Endodermal cell (in vitro differentiated cells): Measurements from ENCODE around the gene DCUN1D3. TPM values are rescaled to one million over a fixed set of nuclear protein-coding genes. Genes with fewer than 3 reads are reported as not detected.
"Not testable (repeated sequence)": the region's sequence is repeated elsewhere in the genome, so short reads cannot be mapped to it uniquely, and the experiment has no call there.

Experiments used
- DNase-seq: peaks from one replicate; pipeline ENCODE4 v3.0.0-alpha.2; 2017
- H3K27ac ChIP-seq: 2 replicates; pipeline ENCODE4 v1.5.1; 2013; ENCODE audit warnings: mild to moderate bottlenecking, low read depth, low read length, moderate library complexity
- H3K27me3 ChIP-seq: 2 replicates; pipeline ENCODE4 v1.6.1; 2013; ENCODE audit warnings: mild to moderate bottlenecking, low read length, moderate library complexity; ENCODE audit not compliant: insufficient read depth, control insufficient read depth, poor library complexity, severe bottlenecking
- H3K36me3 ChIP-seq: 2 replicates; pipeline ENCODE4 v1.7.0; 2013; ENCODE audit warnings: mild to moderate bottlenecking, low read length, moderate library complexity; ENCODE audit not compliant: control insufficient read depth, insufficient read depth
- H3K4me1 ChIP-seq: one replicate; pipeline ENCODE4 v1.7.0; 2013; ENCODE audit warnings: low read length; ENCODE audit not compliant: control insufficient read depth, insufficient read depth
- H3K4me3 ChIP-seq: 2 replicates; pipeline ENCODE4 v1.5.1; 2013; ENCODE audit warnings: mild to moderate bottlenecking, low read length, moderate library complexity
- H3K9ac ChIP-seq: 2 replicates; pipeline ENCODE4 v1.6.1; 2013; ENCODE audit warnings: mild to moderate bottlenecking, low read length, moderate library complexity; ENCODE audit not compliant: poor library complexity, severe bottlenecking; ENCODE audit errors: extremely low read depth
- H3K9me3 ChIP-seq: 2 replicates; pipeline ENCODE4 v1.6.1; 2013; ENCODE audit warnings: mild to moderate bottlenecking, low read length, moderate library complexity; ENCODE audit not compliant: control insufficient read depth
- H3K27ac Mint-ChIP-seq: 2 replicates; pipeline ENCODE4 v1.8.0; 2020; ENCODE audit warnings: mixed read lengths
- H3K27me3 Mint-ChIP-seq: 2 replicates; pipeline ENCODE4 v1.8.0; 2021; ENCODE audit warnings: mild to moderate bottlenecking, mixed read lengths; ENCODE audit not compliant: insufficient read depth
- H3K36me3 Mint-ChIP-seq: 2 replicates; pipeline ENCODE4 v1.8.0; 2020; ENCODE audit warnings: low read depth, mixed read lengths
- H3K4me1 Mint-ChIP-seq: 2 replicates; pipeline ENCODE4 v1.8.0; 2020; ENCODE audit warnings: mixed read lengths
- H3K4me3 Mint-ChIP-seq: 2 replicates; pipeline ENCODE4 v1.8.0; 2020; ENCODE audit warnings: mild to moderate bottlenecking, moderate library complexity, mixed read lengths
- H3K9me3 Mint-ChIP-seq: 2 replicates; pipeline ENCODE4 v1.8.0; 2020; ENCODE audit warnings: mild to moderate bottlenecking, mixed read lengths
- CTCF ChIP-seq: fragments of 200-600 bp; sonication (generic); conservative IDR thresholded peaks from 2 replicates; pipeline ENCODE4 v1.5.0; 2021; ENCODE audit warnings: antibody characterized with exemption, mild to moderate bottlenecking
- WGBS, 2 experiments: methylation state at CpG; one replicate each; pipeline versions ENCODE4 v1.1.5 to v1.1.7; 2013; ENCODE audit warnings: missing lambda C conversion rate in 2 of 2, mixed read lengths in 1 of 2; ENCODE audit not compliant: insufficient coverage in 1 of 2, insufficient read length in 1 of 2; 5-methylcytosine and 5-hydroxymethylcytosine counted together
- total RNA-seq, 2 donors: library from RNA; stranded (reverse); fragmentation: NEBNext Ultra II Directional in 1 of 2; extraction: Animal tissue kit (Norgen Biotek cat#: 25700) in 1 of 2; gene quantifications; 2 replicates in 1 of 2; 3 replicates in 1 of 2; pipeline ENCODE4 v1.2.1, GENCODE V29; 2021

Gene DCUN1D3
- total RNA-seq, 2 donors from 2014 or later: 21.3 to 22.7 TPM

DNA sequence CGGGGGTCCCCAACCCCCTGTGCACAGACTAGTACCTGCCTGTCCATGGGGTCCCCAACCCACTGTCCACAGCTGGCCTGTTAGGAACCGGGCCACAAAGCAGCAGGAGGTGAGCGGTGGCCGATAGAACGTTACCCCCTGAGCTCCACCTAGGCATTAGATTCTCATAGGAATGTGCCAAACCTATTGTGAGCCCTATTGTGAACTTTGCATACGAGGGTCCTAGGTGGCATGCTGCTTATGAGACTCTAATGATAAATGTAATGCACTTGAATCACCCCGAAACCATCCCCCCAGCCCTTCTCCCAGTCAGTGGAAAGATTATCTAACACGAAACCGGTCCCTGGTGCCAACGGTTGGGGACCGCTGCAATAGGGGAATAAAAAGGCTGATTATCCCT is 92.3 kb downstream of the DCUN1D3 start:
- WGBS, 2 experiments: 95 to 97% methylated on average over 7 to 10 of the region's 11 CpGs
- no peak overlapping the region for H3K9ac ChIP-seq
- peaks cover 5% of the 10 kb centered on the region for H3K4me1 Mint-ChIP-seq

DNA sequence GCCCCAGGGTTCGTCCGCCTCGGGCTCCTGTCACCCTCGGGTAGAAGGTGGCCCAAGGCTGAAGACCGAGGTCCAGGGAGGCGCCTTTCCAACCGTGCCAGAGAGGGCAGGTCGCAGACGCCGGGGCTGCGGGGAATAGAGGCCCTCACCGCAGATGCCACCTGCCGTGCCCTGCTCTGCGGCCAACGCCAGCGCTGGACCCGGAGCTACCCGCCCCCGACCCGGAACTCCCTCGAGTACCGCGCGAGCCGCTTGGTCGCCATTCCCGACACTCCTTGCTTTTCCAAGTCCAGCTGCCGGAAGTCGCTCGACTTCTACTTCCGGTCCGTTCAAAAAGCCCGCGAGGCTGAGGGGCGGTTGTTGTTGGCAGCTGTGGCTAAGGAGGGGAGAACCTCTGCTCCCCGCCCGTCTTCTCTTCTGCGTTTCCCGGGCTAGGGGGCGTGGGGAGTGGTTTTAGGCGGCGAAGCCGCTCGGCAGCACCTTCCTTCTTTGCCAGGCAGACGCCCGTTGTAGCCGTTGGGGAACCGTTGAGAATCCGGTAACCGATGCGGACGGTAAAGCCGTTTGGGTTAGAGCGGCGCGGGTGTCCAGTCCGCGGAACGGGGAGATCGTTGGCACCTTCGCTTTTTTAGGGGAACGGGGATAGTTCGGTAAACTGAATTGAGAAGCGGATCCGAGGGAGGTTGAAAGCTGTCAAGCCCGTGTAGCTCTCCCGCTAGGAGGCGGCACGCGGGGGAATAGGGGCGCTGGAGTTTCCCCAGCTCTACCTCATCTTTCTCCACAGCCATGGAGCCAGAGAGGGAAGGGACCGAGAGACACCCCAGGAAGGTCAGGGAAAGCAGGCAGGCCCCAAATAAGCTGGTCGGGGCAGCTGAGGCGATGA is 93.7 kb downstream of the DCUN1D3 start, which contains the start of the genes ERI2 and REXO5:
TSS of gene ERI2 (minus strand) at position 305 of the 883 bp plus-strand sequence. CDS start at position 263, 42 bp downstream.
TSS of gene REXO5 (plus strand) at position 360 of the 883 bp plus-strand sequence. CDS start at position 787, 427 bp downstream.
- H3K4me3 ChIP-seq: peak within 1 kb of the TSS; percentile 96
- Mint-ChIP-seq H3K27ac (peak within 1 kb of the TSS; percentile 91), H3K4me3 (peak within 1 kb of the TSS; percentile 95), H3K9me3 (no peaks in the 10 kb centered on the region), H3K4me1 (peaks cover 5% of the 10 kb centered on the region), H3K36me3 (peaks cover under 1% of the 10 kb centered on the region), H3K27me3 (no peaks in the 10 kb centered on the region)
- H3K9me3 ChIP-seq: no peaks in the 10 kb centered on the region
- no peaks in the 10 kb centered on the region for H3K4me1 ChIP-seq
- H3K27me3 ChIP-seq: no peaks in the 10 kb centered on the region
- peak within 1 kb of the TSS; percentile 80 for H3K27ac ChIP-seq
- H3K9ac ChIP-seq: peak within 1 kb of the TSS; percentile 79
- peak; percentile 97 for DNase-seq
- no peaks in the 10 kb centered on the region for H3K36me3 ChIP-seq
- 0% methylated on average over 10 to 74 of the region's 74 CpGs for WGBS, 2 experiments
- TF ChIP-seq CTCF: peak; percentile 63

More for the DNA sequence above, 92.3 kb downstream of the DCUN1D3 start:
- DNase-seq: no peak
- no peaks in the 10 kb centered on the region for H3K36me3 Mint-ChIP-seq
- H3K4me1 ChIP-seq: no peaks in the 10 kb centered on the region
- peak overlapping the region; percentile 96 for H3K4me3 ChIP-seq
- H3K36me3 ChIP-seq: no peaks in the 10 kb centered on the region
- no peaks in the 10 kb centered on the region for H3K27me3 ChIP-seq
- H3K27me3 Mint-ChIP-seq: no peaks in the 10 kb centered on the region
- peak overlapping the region; percentile 95 for H3K4me3 Mint-ChIP-seq
- no peaks in the 10 kb centered on the region for H3K9me3 Mint-ChIP-seq
- no peak overlapping the region for H3K27ac Mint-ChIP-seq
- TF ChIP-seq CTCF: no peak
- no peaks in the 10 kb centered on the region for H3K9me3 ChIP-seq
- H3K27ac ChIP-seq: no peak overlapping the region

DNA sequence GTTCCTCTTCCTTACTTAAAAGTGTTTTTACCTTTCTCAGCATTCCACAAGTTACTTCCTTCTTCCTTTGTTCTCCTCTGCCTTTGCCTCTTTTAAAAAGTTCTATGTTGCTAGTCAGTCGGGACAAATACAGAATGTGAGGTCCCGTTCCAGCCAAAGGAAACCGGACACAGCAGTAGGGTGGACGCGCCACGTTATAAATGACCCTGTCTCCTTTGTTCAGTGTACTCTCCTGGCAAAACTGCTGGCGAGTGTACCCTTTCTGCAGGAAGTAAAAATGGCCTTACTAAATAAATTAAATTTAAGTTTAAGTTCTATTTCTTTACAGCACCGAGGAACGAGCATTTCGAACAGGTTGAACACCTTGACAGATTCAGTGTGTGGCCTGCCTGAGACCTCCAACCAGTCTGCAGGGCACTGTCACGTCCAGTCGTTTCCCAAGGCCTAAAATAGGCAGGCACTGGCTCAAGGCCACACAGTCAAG is 94.4 kb downstream of the DCUN1D3 start:
- not testable (repeated sequence) for H3K27me3 Mint-ChIP-seq, H3K36me3 Mint-ChIP-seq, H3K9me3 ChIP-seq, H3K36me3 ChIP-seq, H3K4me1 Mint-ChIP-seq, H3K9me3 Mint-ChIP-seq, H3K27me3 ChIP-seq, DNase-seq, H3K4me1 ChIP-seq
- WGBS, 2 experiments: 28 to 43% methylated on average over 9 to 12 of the region's 12 CpGs
- H3K9ac ChIP-seq: peak overlapping the region; percentile 79
- H3K4me3 ChIP-seq: peak overlapping the region; percentile 96
- peak overlapping the region; percentile 91 for H3K27ac Mint-ChIP-seq
- peak overlapping the region; percentile 95 for H3K4me3 Mint-ChIP-seq
- peak overlapping the region; percentile 80 for H3K27ac ChIP-seq

Other genes with a start within 250 kb of the DCUN1D3 start
- 1 to 10 TPM in 1 of 2 donors, not detected in 1; 1.1 TPM for gene ACSM1, start 202.7 kb downstream of the DCUN1D3 start, total RNA-seq
- 10 to 100 TPM; 42.3 to 55.8 TPM for gene THUMPD1, start 158.5 kb downstream of the DCUN1D3 start, total RNA-seq
- 1 to 10 TPM; 1.6 to 1.8 TPM for gene ACSM3, start 136.3 kb downstream of the DCUN1D3 start, total RNA-seq
- 10 to 100 TPM; 18.7 TPM for gene ERI2, start 93.9 kb downstream of the DCUN1D3 start, total RNA-seq
- 10 to 100 TPM in 1 of 2 donors, 1 to 10 TPM in 1; 4.3 to 10.2 TPM for gene REXO5, start 93.8 kb downstream of the DCUN1D3 start, total RNA-seq
- gene LYRM1, start 413 bp upstream of the DCUN1D3 start, total RNA-seq: 10 to 100 TPM; 13.1 to 16.8 TPM